Bone marrow (tissue), 2 donors: ENCODE measurements around the gene MYEOV.

ENCODE experiments used
- DNase-seq, 2 donors: peaks; one replicate each; lab custom pipeline; 2025; lab: John Stamatoyannopoulos, UW

MYEOV gene

DNA sequence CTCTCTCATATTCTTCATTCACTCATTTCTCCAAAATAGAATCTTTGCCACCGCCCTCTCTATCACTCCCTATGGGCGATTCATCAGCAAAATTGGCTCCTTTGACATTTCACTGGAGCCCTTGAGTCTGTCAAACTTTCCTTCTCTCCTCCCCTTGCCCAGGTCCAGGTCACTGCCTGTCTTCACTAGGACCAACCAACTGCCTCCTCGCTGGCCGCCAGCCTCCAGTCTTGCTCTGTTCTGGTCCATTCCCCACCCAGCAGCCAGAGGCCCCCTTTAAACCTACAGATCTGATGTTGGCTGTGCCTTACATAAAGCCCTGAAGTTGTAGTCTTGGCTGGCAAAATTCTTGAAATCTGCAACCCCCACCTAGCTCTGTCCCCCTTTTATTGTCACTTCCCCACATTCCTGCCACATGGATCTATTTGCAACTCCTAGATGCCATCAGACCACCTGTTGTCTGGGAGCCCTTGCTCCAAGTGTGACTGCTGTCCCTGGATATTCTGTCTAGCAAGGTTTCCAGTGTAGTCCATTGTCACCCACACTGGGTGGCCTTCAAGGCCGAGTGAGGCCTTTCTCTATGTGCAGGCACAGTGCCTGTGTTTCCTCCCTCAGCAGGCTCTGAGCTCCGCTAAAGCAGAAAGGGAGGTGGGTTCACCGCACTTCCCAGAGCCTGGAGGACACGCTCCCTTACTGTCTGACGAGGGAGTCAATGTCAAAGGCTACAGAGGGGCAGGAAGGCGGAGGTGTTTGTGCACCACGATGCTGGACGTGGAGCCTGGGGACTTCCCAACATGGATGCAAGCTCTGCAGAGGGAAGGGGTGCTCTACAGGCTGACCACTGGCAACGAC is 25.5 kb downstream of the MYEOV start:
- no peak for DNase-seq

DNA sequence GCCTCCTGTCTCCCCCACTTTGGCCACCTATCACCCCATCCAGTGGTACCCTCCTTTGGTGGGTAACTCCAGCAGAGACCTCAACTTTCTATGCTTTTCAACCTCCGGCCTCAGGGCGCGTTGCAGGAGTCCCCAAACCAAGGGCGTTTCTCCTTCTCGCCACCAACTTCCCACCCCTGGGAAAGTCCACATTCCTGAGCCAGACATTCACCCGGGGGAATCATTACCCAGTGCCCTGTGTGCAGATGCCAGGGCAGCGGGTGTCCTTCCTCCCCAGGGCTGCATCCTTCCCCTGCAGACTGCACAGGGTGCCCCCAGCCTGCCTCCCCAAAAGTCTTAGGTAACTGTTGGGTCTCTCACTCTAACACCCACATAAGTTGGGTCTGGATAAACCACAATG is 26.4 kb downstream of the MYEOV start:
- DNase-seq, result no peak

- DNase-seq, result no peak
Measured at GRCh38 chr11:69320756-69321741, 27.1 kb downstream of the MYEOV start.

DNA sequence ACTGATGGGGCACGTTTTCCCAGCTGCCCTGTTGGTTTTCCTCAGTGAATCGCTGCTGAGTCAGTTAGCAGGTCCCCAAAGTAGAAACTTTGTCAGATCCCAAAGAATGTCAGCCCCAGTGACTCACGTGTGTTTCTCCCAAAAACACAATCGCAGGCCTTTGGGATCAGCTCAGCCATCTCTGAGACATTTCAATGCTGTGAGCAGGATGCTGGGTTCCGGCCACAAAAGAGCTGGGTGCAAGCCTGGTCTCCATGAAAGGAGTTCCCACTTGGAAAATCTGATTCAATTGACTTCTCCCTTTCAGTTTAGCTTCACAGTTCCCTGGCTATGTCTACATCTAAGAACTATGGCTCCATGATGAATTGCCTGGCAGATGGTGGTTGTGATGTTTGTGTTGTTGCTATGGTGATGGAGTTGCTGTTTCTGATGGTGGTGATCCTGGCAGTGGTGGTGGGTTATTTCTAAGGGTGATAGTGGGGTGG is 28.0 kb downstream of the MYEOV start:
- no peak for DNase-seq

- no peak for DNase-seq
Measured at GRCh38 chr11:69325446-69325845, 31.5 kb downstream of the MYEOV start.

- DNase-seq, result no peak
Measured at GRCh38 chr11:69326622-69327219, 32.8 kb downstream of the MYEOV start.

GRCh38 chr11:69327741-69328191 is 33.8 kb downstream of the MYEOV start:
- DNase-seq, result no peak

GRCh38 chr11:69328231-69328630 is 34.3 kb downstream of the MYEOV start:
- DNase-seq, result no peak

GRCh38 chr11:69329581-69329980 is 35.6 kb downstream of the MYEOV start:
- no peak for DNase-seq

DNA sequence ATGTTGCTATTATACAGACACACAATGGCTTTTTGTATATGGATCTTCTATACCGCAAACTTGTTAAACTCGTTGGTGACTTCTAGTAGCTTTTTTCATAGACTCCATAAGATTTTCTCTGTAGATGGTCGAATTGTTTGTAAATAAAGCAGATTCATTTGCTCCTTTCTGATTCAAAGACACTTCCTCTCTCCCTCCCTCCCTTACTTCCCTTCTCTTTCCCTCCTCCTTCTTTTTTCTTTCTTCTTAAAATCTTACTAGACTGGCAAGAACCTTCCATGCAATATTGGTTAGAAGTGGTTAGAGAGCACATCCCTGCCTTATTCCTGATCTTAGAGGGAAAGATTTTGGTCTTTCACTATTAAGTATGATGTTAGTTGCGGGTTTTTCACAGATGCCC is 36.4 kb downstream of the MYEOV start:
- no peak for DNase-seq

GRCh38 chr11:69333149-69333710 is 39.3 kb downstream of the MYEOV start:
- DNase-seq, result no peak

- no peak for DNase-seq
Measured at GRCh38 chr11:69333879-69334278, 39.9 kb downstream of the MYEOV start.

DNA sequence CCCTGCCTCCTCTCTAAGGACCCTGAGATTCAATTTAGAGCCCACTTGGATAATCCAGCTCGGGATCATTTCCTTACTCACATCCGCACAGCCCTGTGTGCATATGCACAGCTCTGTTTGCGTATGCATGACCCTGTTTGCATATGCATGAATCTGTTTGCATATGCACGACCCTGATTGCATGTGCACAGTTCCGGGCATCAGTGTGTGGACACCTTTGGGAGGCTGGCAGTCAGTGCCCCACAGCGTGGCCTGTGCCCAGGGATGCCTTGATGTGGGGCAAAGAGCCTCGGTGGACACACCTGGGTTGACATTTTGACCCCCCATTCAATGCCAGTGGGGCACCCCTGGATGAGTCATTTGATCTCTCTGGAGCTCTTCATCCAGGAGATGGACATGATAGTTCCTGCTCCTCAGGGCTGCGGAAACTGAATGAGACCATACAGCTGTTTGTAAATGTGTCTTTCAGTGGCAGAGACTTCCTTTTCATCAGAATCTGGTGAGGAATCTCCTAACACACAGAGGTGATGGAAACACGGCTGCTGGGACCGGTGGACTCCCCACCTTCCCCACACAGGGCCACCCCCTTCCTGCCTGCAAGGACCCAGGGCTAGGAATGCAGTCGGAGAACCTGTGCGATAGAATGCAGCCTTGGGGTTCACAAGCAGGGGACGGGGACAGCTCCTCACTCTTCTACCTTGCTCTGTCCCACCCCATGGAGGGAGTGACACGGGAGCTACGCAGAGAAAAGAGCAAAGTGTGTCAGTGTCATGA is 41.2 kb downstream of the MYEOV start:
- no peak for DNase-seq

GRCh38 chr11:69335781-69336405 is 41.9 kb downstream of the MYEOV start:
- no peak for DNase-seq

DNA sequence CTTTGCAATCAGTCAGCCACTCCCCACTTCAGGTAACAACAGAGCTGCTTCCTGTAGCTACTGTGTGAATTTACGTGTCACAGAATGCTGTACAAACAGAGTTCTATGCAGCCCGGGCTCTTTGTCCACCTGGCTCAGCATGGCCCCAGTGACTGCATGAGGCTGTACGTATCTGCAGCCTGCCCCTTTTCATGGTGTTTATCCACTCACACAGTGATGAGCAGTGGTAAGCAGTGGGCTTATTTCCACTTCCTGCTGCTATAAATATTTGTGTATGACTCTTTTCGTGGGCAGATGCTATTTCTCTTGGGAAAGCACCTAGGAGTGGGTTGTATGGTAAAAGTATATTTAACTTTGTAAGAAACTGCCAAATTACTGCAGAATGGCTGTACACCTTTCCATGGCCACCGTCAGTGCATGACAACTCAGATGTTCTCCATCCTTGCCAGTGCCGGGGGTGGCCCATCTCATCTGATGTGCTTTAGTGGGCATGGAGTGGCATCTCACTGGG is 43.3 kb downstream of the MYEOV start:
- no peak for DNase-seq

GRCh38 chr11:69339041-69339733 is 45.2 kb downstream of the MYEOV start:
- DNase-seq, result no peak

GRCh38 chr11:69339983-69340565 is 46.1 kb downstream of the MYEOV start:
- no peak for DNase-seq

DNA sequence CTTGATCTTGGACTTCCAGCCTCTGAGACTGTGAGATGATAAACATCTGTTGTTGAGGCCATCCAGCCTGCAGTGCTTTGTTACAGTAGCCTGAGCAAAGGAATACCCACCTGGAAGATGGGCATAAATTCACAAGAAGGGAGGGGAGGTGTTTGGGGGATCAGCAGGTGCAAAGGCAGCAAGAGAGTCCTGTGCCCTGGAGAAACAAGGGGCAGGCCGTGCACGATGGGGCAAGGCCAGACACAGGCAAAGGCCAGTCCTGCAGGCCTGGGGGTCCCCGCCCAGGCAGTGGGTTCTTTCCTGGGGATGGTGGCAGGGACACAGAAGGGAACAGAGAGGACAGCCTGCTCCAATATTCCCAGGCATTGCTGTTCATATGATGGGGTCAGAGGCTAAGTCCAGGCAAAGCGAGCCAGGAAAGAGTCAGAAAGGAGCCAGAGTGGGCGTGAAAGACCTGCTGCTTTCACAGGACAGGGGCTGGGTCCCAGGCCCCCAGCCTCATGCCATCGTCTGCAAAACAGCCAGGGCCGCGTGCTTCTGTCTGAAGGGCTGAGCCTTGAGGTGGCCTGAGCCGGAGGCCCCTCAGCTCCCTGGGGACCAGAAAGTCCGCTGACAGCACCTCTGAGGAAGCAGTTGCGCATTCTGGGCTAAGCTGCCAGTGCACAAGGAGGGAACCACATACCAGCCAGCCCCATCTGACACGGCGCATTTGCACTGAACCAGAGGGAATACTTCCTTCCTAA is 48.8 kb downstream of the MYEOV start:
- DNase-seq, result no peak
